GM18907 (cell line): Measurements from ENCODE around the gene KCNIP3.
A peak's percentile ranks its signal among the peaks of the same experiment; 100 is the strongest.

ENCODE experiments used
- ATAC-seq: cut with Tn5 transposase; IDR thresholded peaks from one replicate; pipeline ENCODE4 v1.9.1; 2021; ENCODE audit warnings: mild to moderate bottlenecking, moderate library complexity; ENCODE audit not compliant: unreplicated experiment

Gene KCNIP3

GRCh38 chr2:95327861-95328260 lies 30.7 kb downstream of the KCNIP3 start:
- ATAC-seq: no peak

- no peak for ATAC-seq
These were observed 31.4 kb downstream of the KCNIP3 start for GRCh38 chr2:95328358-95329125.

- ATAC-seq: no peak
These were observed 32.3 kb downstream of the KCNIP3 start for GRCh38 chr2:95329401-95329800.

- no peak for ATAC-seq
These were observed 33.0 kb downstream of the KCNIP3 start for GRCh38 chr2:95329891-95330793.

- no peak for ATAC-seq
These were observed 33.7 kb downstream of the KCNIP3 start for GRCh38 chr2:95330794-95331338.

GRCh38 chr2:95331606-95332005 lies 34.5 kb downstream of the KCNIP3 start:
- ATAC-seq: no peak

GRCh38 chr2:95332036-95332435 lies 34.9 kb downstream of the KCNIP3 start:
- ATAC-seq: no peak

GRCh38 chr2:95333056-95333455 lies 35.9 kb downstream of the KCNIP3 start:
- no peak for ATAC-seq

GRCh38 chr2:95333888-95334338 lies 36.8 kb downstream of the KCNIP3 start:
- no peak for ATAC-seq

GRCh38 chr2:95334916-95335641 lies 37.9 kb downstream of the KCNIP3 start:
- ATAC-seq: no peak

- ATAC-seq: no peak
These were observed 39.3 kb downstream of the KCNIP3 start for GRCh38 chr2:95336406-95336805.

GRCh38 chr2:95337829-95338228 lies 40.7 kb downstream of the KCNIP3 start:
- ATAC-seq: no peak

GRCh38 chr2:95342556-95343320 lies 45.6 kb downstream of the KCNIP3 start:
- no peak for ATAC-seq

GRCh38 chr2:95343429-95344214 lies 46.5 kb downstream of the KCNIP3 start:
- no peak for ATAC-seq

- no peak for ATAC-seq
These were observed 47.1 kb downstream of the KCNIP3 start for GRCh38 chr2:95344215-95344583.

- no peak for ATAC-seq
These were observed 47.5 kb downstream of the KCNIP3 start for GRCh38 chr2:95344656-95345055.

- ATAC-seq: peak; percentile 27
These were observed 48.0 kb downstream of the KCNIP3 start for GRCh38 chr2:95345081-95345562.

- ATAC-seq: peak; percentile 83
These were observed 48.5 kb downstream of the KCNIP3 start for GRCh38 chr2:95345563-95346230.

- ATAC-seq: no peak
These were observed 49.1 kb downstream of the KCNIP3 start for GRCh38 chr2:95346231-95346737.
